Ishikawa (cell line): ENCODE measurements around the gene ALDH1A1.

ENCODE experiments used
- CEBPB ChIP-seq: IDR thresholded peaks from 2 replicates; pipeline ENCODE4 v1.6.1; 2012
- CREB1 ChIP-seq: IDR thresholded peaks from 2 replicates; pipeline ENCODE4 v1.6.1; 2012; ENCODE audit warnings: low read depth
- EGR1 ChIP-seq: IDR thresholded peaks from 2 replicates; pipeline ENCODE4 v1.6.1; 2012
- EP300 ChIP-seq: IDR thresholded peaks from 2 replicates; pipeline ENCODE4 v1.6.1; 2012; ENCODE audit warnings: borderline replicate concordance
- FOXM1 ChIP-seq: IDR thresholded peaks from 2 replicates; pipeline ENCODE4 v1.6.1; 2012; ENCODE audit warnings: low read depth, borderline replicate concordance
- MAX ChIP-seq: IDR thresholded peaks from 2 replicates; pipeline ENCODE4 v1.6.1; 2012
- NFIC ChIP-seq: IDR thresholded peaks from 2 replicates; pipeline ENCODE4 v1.6.1; 2012
- RAD21 ChIP-seq: IDR thresholded peaks from 2 replicates; pipeline ENCODE4 v1.6.1; 2012; ENCODE audit warnings: low read depth
- TAF1 ChIP-seq: IDR thresholded peaks from 2 replicates; pipeline ENCODE4 v1.6.1; 2012; ENCODE audit warnings: low read depth, mild to moderate bottlenecking
- TCF12 ChIP-seq: IDR thresholded peaks from 2 replicates; pipeline ENCODE4 v1.6.1; 2012; ENCODE audit warnings: low read depth
- TEAD4 ChIP-seq: IDR thresholded peaks from 2 replicates; pipeline ENCODE4 v1.6.1; 2012
- USF1 ChIP-seq: IDR thresholded peaks from 2 replicates; pipeline ENCODE4 v1.6.1; 2012
- YY1 ChIP-seq: IDR thresholded peaks from 2 replicates; pipeline ENCODE4 v1.6.1; 2012; ENCODE audit warnings: low read depth
- ZBTB7A ChIP-seq: IDR thresholded peaks from 2 replicates; pipeline ENCODE4 v1.6.1; 2012; ENCODE audit warnings: low read depth
- TF ChIP-seq, protein P1 (sequence below): IDR thresholded peaks from 2 replicates; pipeline ENCODE4 v1.6.1; 2012; ENCODE audit warnings: low read depth, mild to moderate bottlenecking

Gene ALDH1A1

GRCh38 chr9:72960446-72960845 is 7.6 kb upstream of the ALDH1A1 start:
- TF ChIP-seq TEAD4, result no peak
- TF ChIP-seq TCF12, result no peak

- TF ChIP-seq YY1, result no peak
- TF ChIP-seq TCF12, result no peak
- TF ChIP-seq FOXM1, result no peak
- TF ChIP-seq RAD21, result no peak
- no peak for TF ChIP-seq EP300
- no peak for TF ChIP-seq TAF1
- no peak for TF ChIP-seq CREB1
- no peak for TF ChIP-seq NFIC
- no peak for TF ChIP-seq TEAD4
- TF ChIP-seq ZBTB7A, result no peak
- TF ChIP-seq CEBPB, result no peak
- TF ChIP-seq EGR1, result no peak
These were observed 5.8 kb upstream of the ALDH1A1 start for GRCh38 chr9:72958485-72959281.

GRCh38 chr9:72955571-72955970 is 2.7 kb upstream of the ALDH1A1 start:
- TF ChIP-seq CREB1, result no peak
- no peak for TF ChIP-seq RAD21
- no peak for TF ChIP-seq FOXM1
- no peak for TF ChIP-seq CEBPB
- no peak for TF ChIP-seq EP300
- no peak for TF ChIP-seq TAF1

- TF ChIP-seq CEBPB, result no peak
These were observed 2.2 kb upstream of the ALDH1A1 start for GRCh38 chr9:72955126-72955455.

DNA sequence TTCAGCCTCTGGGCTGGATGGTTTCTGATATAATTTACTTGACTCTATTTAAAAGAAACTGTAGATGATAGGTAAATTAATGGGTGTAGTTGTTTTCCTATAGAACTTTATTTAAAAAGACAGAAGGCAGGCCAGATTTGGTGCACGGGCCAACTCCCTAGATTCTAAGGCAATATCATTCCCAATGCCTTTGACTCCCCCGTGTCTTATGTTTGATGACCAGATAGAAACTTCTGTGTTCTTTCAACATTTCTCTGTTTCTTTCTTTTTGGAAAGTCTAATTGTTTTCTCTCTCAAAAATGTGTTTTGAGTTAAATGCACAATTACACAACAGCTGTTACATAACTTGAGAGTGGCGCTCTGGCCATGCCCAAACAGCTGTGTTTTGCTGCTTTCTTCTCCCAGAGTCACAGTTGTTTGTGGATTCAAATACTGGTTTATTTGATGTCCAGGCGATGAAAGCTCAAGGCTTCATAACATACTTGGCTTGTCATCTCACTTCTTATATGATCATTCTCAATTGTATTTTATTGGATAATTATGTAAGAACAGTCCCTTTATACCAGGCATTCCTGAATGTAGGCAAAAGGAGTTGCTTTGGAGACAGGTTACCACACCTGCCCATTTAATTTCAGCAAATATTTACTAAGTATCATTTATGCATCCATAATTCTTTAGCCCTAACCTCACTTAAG is 1.7 kb upstream of the ALDH1A1 start:
- no peak for TF ChIP-seq CREB1
- TF ChIP-seq CEBPB, result no peak
- TF ChIP-seq, protein P1, sequence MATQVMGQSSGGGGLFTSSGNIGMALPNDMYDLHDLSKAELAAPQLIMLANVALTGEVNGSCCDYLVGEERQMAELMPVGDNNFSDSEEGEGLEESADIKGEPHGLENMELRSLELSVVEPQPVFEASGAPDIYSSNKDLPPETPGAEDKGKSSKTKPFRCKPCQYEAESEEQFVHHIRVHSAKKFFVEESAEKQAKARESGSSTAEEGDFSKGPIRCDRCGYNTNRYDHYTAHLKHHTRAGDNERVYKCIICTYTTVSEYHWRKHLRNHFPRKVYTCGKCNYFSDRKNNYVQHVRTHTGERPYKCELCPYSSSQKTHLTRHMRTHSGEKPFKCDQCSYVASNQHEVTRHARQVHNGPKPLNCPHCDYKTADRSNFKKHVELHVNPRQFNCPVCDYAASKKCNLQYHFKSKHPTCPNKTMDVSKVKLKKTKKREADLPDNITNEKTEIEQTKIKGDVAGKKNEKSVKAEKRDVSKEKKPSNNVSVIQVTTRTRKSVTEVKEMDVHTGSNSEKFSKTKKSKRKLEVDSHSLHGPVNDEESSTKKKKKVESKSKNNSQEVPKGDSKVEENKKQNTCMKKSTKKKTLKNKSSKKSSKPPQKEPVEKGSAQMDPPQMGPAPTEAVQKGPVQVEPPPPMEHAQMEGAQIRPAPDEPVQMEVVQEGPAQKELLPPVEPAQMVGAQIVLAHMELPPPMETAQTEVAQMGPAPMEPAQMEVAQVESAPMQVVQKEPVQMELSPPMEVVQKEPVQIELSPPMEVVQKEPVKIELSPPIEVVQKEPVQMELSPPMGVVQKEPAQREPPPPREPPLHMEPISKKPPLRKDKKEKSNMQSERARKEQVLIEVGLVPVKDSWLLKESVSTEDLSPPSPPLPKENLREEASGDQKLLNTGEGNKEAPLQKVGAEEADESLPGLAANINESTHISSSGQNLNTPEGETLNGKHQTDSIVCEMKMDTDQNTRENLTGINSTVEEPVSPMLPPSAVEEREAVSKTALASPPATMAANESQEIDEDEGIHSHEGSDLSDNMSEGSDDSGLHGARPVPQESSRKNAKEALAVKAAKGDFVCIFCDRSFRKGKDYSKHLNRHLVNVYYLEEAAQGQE, result no peak
- TF ChIP-seq USF1, result no peak
- no peak for TF ChIP-seq TEAD4
- TF ChIP-seq EP300, result no peak
- no peak for TF ChIP-seq EGR1

DNA sequence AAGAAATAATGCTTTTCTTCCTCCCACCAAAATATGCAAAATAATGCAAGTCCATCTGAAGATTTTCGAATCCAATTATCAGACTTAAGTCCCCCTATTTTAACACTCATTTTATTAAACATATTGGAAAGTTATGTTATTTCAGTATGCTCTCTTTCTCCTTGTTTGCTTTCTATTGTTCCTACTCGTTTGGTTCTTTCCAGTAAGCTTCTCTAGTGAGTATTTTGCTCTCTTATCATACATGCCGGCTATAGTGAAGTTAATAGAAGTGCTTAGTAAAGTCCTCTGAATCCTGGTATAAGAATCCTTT is 517 bp downstream of the ALDH1A1 start:
- TF ChIP-seq CEBPB, result no peak

GRCh38 chr9:72951520-72952380 is 1.1 kb downstream of the ALDH1A1 start:
- TF ChIP-seq EGR1, result no peak
- TF ChIP-seq ZBTB7A, result no peak
- TF ChIP-seq RAD21, result no peak
- no peak for TF ChIP-seq CREB1

DNA sequence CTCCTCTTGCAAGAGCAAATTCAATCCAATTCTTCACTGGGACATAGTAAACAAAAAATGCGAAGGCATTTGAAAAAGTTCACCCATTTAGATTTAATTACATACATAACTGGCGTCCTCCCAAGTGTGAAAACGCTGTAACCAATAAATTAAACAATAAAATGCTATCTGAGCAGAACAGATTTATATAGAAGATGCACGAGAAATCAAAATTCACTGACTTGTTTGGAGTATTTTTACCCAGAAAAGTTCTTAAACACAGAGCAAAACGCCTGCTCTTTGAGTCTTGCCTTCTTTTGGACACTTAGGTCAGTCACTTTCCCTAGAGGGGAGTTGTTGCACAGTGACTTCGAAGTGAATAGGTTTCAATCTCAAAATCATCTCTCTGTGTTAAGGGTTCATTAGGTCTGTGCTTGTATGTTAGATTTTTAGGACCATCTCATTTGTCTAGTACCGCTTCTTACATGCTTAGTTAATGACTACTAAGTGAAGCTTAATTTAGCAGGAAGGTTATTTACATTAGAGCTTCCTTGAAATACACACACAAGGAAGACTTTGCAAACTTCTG is 1.9 kb downstream of the ALDH1A1 start:
- TF ChIP-seq YY1 (no peak), TEAD4 (no peak), EGR1 (no peak), EP300 (no peak), ZBTB7A (no peak), FOXM1 (no peak), USF1 (no peak), TAF1 (no peak), MAX (no peak), TCF12 (no peak), NFIC (no peak), CREB1 (no peak), RAD21 (no peak), CEBPB (no peak)
- TF ChIP-seq, protein P1, result no peak
